HG03378 (cell line): ENCODE data around the gene RRM1.
"Not testable (repeated sequence)": the region's sequence is repeated elsewhere in the genome, so short reads cannot be mapped to it uniquely, and the experiment has no call there.

Experiments used
- ATAC-seq: cut with Tn5 transposase; IDR thresholded peaks from one replicate; pipeline ENCODE4 v1.9.1; 2021; ENCODE audit warnings: mild to moderate bottlenecking, moderate library complexity; ENCODE audit not compliant: unreplicated experiment

RRM1 gene

DNA sequence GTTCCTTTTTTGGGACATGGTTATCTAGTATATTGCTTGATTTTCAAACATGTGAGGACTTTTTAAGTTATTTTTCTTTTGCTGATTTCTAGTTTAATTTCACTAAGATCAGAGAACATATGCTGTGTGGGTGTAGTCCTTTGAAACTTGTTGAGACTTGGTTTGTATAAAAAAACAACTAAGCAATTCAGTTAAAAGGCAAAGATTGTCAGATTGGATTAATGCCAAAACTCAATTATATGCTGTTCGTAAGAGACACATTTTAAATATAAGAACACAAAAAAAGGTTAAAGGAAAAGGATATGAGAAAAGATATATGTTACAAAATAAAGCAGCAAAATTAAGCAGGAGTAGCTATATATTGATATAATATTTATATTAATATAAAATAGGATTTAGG, 17.8 kb upstream of the RRM1 start:
- ATAC-seq = no peak

DNA sequence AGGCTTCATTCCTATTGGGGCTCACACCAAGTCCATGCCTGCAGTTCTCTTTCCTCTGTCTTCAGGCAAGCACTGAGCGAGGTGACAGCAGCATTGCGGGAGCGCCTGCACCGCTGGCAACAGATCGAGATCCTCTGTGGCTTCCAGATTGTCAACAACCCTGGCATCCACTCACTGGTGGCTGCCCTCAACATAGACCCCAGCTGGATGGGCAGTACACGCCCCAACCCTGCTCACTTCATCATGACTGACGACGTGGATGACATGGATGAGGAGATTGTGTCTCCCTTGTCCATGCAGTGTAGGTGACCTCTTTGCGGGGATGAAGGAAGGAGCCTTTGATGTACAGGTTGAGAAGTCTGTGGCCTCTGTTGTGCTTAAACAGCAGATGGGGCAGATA, 11.4 kb upstream of the RRM1 start:
- ATAC-seq = no peak

GRCh38 chr11:4084406-4085125, 10.0 kb upstream of the RRM1 start:
- ATAC-seq = no peak

DNA sequence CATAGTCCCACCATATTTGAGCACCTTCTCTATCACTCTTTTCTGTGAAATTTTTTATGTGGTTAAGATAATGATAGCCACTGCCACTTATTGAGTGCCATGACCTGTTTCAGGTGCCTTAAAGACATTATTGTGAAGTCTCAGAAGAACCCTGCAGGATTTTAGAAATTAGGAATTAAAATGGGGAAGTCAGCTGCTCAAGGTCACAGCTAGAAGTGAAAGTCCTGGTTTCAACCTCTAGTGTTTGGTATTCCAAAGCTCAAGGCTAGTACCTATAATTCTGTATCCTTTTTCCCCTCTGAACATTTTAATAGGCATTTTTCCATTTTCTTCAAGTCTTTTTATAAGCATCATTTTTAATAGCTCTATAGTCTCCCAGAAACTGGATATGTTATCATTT, 9.0 kb upstream of the RRM1 start:
- no peak for ATAC-seq

DNA sequence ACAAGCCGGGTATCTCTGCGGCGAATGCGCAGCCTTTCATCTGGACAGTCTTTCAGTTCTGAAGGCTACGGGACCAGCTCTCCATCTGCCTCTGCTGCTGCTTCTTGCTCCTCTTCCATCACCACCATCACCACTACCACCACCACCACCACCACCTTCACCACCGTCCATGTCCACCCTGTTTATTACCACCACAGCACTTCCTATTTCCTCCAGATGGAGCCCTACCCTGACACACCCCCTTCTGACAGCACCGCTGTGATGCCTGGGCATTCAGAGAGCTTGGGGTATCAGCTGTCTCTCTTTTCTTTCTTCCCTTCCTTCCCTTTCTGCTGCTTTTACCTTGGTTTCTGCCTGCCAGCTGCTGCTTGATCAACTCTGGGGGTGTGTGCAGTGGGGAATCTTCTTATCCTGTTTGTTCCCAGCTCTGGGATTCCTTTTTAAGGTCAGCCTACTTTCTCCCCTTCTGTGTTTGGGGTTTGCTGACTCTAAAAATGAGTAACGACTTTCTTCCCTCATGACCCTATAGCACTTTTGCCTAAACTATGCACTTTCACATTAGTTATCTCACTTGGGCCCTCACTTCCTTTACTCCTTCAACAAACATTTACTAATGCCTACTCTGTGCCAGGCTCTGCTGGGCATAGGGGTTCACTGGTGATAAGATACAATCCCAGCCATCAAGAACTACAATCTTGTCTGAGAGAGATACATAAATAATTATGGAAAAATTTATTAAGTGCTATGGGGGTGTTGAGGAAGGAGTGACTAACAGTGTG, 7.8 kb upstream of the RRM1 start:
- no peak for ATAC-seq

GRCh38 chr11:4087551-4087950, 7.0 kb upstream of the RRM1 start:
- ATAC-seq = no peak

DNA sequence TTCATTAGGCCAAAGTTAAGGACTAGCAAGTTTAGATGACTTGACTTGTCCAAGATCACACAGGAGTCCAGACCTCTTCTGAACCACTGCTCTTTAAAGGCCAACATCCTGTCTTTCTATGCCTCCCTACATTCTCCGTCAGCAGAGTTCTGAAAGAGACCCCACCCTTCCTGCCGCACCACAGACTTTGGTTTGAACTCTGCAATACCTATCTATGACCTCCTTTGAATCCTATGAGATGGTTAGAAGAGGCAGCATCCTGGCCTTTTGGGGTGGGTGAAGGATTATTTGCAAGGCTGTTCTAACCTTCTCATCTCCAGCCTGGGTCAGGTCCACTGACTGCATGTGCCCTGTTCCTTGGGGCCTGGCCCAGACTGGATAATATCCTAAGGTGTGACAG, 4.3 kb upstream of the RRM1 start:
- ATAC-seq = no peak

GRCh38 chr11:4092026-4092425, 2.6 kb upstream of the RRM1 start:
- no peak for ATAC-seq

DNA sequence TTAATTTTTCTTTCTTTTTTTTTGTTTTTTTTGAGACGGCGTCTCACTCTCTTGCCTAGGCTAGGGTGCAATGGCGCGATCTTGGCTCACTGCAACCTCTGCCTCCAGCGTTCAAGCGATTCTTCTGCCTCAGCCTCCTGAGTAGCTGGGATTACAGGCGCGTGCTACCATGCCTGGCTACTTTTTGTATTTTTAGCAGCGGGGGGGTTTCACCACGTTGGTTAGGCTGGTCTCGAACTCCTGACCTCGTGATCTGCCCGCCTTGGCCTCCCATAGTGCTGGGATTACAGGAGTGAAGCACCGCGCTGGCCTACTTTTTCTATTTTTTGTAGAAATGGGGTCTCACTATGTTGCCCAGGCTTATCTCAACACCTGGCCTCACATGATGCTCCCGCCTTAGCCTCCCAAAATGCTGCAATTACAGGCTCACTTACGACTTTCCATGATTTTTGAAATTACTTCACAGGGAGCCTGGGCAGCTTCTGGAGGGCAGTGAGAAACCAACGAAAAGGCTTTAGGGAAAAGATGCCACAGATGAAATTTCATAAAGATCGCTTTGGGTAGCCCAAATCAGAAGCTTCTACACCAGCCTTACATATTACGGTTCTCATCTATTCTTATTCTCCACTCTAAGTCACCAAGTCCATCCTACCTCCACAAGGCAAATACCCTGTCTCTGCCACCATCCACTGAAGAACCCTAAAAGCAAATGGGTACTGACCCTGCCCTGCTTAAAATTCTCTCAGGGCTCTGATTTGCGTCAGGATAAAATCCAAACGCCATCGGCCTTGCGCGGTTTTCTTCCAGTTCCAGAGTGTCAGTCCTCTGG, 866 bp upstream of the RRM1 start:
- peak; percentile 4 for ATAC-seq

DNA sequence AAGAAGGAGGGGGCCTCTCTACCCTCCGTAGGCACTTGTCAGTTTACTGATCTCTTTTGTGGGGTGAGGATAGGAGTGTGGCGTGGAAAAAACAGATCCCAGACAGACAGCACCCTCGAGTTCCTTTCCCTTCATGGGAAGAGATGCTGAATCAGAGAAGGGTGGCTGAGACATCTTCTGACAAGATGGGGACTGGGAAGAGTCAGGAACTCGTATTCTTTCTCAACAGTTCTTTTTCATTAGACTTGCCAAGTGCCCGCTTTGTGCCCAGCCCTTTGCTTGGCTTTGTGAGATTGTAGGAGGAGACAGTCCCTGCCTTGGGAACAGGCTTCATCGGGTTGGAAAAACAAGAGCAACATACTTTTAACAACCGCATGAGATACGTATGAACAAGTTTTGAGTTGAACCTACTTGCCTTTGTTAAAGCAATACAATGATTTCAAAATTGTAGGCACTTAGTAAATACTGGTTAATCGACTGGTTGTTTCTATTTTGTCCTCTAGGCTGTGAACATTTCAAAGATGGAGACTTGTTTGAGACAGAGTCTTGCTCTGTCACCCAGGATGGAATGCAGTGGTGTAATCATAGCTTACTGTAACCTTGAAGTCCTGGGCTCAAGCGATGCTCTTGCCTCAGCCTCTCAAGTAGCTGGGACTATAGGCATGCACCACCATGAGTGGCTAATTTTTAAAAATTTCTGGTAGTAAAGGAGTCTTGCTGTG, 1.1 kb downstream of the RRM1 start:
- ATAC-seq = no peak

DNA sequence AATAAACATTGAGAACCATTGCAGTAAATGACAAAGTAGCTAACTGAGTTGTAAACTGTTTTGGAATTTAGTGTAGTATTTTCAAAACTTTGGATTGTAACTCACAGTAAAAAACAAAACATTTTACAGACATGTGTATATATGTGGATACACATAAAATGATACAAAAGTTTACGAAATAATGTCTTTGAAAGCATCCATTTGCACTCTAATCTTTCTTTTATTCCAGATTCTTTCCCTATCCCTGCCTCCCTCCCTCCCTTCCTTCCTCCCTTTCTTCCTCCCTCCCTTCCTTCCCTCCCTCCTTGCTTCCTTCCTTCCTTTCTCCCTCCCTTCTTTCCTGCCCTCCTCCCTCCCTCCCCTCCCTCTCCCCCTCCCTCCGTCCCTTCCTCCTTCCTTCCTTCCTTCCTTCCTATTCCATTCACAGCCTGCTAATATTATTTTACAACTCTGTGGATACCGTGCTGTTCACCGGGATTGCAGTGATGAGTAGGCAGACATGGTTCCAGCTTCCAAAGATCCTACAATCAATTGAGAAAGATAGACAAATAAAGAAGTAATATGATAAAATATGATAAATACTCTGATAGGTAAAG, 3.5 kb downstream of the RRM1 start:
- no peak for ATAC-seq

GRCh38 chr11:4102711-4103110, 8.1 kb downstream of the RRM1 start:
- no peak for ATAC-seq

DNA sequence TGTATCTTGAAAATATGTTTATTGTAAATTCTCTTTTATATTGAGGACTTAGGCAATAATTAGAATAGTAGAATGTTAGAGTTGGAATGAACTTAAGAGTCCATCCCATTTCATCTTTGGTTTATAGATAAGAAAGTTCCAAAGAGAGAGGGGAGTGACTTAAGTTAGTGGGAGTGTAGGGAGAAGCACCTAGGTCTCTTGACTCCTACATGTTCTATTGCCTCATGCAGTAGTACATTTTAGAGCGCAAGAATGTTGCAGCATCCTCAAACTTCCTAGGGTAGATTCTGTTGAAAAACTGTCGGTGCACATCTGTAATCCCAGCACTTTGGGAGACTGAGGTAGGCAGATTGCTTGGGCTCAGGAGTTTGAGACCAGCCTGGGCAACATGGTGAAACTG, 8.7 kb downstream of the RRM1 start:
- ATAC-seq = no peak

GRCh38 chr11:4105916-4106315, 11.3 kb downstream of the RRM1 start:
- ATAC-seq = no peak

DNA sequence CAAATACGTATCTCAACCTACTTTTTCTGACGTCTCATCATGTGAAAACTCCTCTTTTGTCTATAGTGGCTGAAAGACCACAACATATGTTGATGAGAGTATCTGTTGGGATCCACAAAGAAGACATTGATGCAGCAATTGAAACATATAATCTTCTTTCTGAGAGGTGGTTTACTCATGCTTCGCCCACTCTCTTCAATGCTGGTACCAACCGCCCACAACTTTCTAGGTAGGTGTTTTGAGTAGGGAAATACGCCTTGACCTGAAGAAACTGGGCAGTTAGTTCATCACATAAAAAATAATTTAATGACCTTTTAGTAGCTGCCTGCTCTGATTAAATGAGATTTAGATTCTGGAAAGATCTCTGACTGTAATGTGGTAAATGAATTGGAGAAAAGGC, 17.2 kb downstream of the RRM1 start:
- no peak for ATAC-seq

GRCh38 chr11:4115128-4115527, 20.5 kb downstream of the RRM1 start:
- no peak for ATAC-seq

- ATAC-seq = no peak
These were observed 23.5 kb downstream of the RRM1 start for GRCh38 chr11:4118107-4118506.

DNA sequence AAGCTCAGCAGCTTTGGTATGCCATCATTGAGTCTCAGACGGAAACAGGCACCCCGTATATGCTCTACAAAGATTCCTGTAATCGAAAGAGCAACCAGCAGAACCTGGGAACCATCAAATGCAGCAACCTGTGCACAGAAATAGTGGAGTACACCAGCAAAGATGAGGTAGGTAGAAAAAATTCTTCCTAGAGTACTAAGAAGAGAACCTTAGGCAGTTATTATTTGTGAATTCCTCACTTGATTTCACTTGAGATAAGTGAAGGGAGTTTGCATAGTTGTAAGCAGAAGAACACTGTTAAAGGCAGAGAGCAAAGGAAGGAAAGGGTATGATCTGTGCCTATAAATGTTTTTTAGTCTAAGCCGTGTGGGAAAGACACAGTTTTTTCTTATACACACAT, 28.6 kb downstream of the RRM1 start:
- ATAC-seq = no peak

- ATAC-seq = no peak
These were observed 30.5 kb downstream of the RRM1 start for GRCh38 chr11:4125141-4125540.

GRCh38 chr11:4127357-4127756, 32.8 kb downstream of the RRM1 start:
- no peak for ATAC-seq

DNA sequence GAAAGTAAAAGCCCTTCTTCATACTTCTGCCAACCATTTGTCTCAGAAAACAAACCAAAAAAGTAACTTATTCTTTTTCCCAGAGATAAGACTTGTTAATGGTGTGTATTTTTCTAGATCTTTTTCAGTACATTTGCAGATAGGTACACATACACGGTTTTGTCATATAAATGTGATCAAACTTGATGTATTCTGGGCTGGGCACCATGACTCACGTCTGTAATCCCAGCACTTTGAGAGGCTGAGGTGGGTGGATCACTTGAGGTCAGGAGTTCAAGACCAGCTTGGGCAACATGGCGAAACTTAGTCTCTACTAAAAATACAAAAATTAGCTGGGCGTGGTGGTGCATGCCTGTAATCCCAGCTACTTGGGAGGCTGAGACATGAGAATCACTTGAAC, 35.6 kb downstream of the RRM1 start:
- ATAC-seq = not testable (repeated sequence)
